Heart left ventricle (tissue), 16 donors: ENCODE data around the gene USP40. TPM values are rescaled to one million over a fixed set of nuclear protein-coding genes. Genes with fewer than 3 reads are reported as not detected.

Source experiments
- ATAC-seq, 4 donors: fragments of 200-7000 bp; cut with Tn5 transposase; one replicate each; pipeline ENCODE4 v1.9.1; 2020 to 2022; ENCODE audit warnings: moderate library complexity in 4 of 4, mild to moderate bottlenecking in 3 of 4, moderate number of reproducible peaks in 1 of 4
- DNase-seq, 5 donors: peaks; one replicate each; pipeline ENCODE4 v3.0.0-alpha.2; 2020
- H3K27ac ChIP-seq, 12 donors: fragments of 200-600 bp; sonication (generic) in 4 of 12; one replicate each; pipeline versions ENCODE4 v1.5.0 to v1.8.0; 2016 to 2022; ENCODE audit warnings: mild to moderate bottlenecking in 2 of 12
- H3K27me3 ChIP-seq, 9 donors: fragments of 200-600 bp; sonication (generic) in 2 of 9; one replicate each; pipeline versions ENCODE4 v1.5.1 to v1.8.0; 2016 to 2022; ENCODE audit warnings: mild to moderate bottlenecking in 3 of 9
- H3K36me3 ChIP-seq, 9 donors: fragments of 200-600 bp; sonication (generic) in 2 of 9; one replicate each; pipeline versions ENCODE4 v1.5.0 to v1.8.0; 2018 to 2022; ENCODE audit warnings: mild to moderate bottlenecking in 2 of 9
- H3K4me1 ChIP-seq, 12 donors: fragments of 200-600 bp; sonication (generic) in 4 of 12; one replicate each; pipeline versions ENCODE4 v1.5.0 to v1.8.0; 2016 to 2022; ENCODE audit warnings: mild to moderate bottlenecking in 3 of 12
- H3K4me3 ChIP-seq, 12 donors: fragments of 200-600 bp; sonication (generic) in 4 of 12; one replicate each; pipeline versions ENCODE4 v1.5.0 to v1.8.0; 2017 to 2022; ENCODE audit warnings: mild to moderate bottlenecking in 9 of 12, moderate library complexity in 4 of 12
- H3K9me3 ChIP-seq, 12 donors: fragments of 200-600 bp; sonication (generic) in 4 of 12; one replicate each; pipeline versions ENCODE4 v1.5.0 to v1.8.0; 2016 to 2022; ENCODE audit warnings: mild to moderate bottlenecking in 1 of 12
- POLR2A ChIP-seq, 2 donors: fragments of 450-650 bp; IDR thresholded peaks; one replicate each; pipeline ENCODE4 v1.6.1; 2017; ENCODE audit warnings: antibody characterized with exemption in 2 of 2, mild to moderate bottlenecking in 2 of 2, moderate library complexity in 2 of 2
- WGBS, 4 donors: extraction: QIAGEN DNeasy Blood & Tissue Kit in 2 of 4; methylation state at CpG; one replicate each; pipeline versions ENCODE4 v1.1.5 to v1.1.7; 2013 to 2018; 5-methylcytosine and 5-hydroxymethylcytosine counted together
- intact Hi-C, 10 donors: fragments of 100-400 bp; cut with DNase I; formaldehyde crosslinking; loops; one replicate each; pipeline versions ENCODE4 v1.11.1 to v1.14.2; 2022
- polyA plus RNA-seq, 2 donors: library from polyadenylated mRNA; stranded (reverse); fragments of 200-250 nt; gene quantifications; one replicate each; pipeline ENCODE4 v1.2.3, GENCODE V29; 2013
- total RNA-seq, 9 donors: library from RNA; depleted of rRNA in 2 of 9; stranded (reverse); fragments of >200 nt in 2 of 9; fragmentation: NEBNext Ultra II Directional in 3 of 9; extraction: Animal tissue kit (Norgen Biotek cat#: 25700) in 3 of 9; gene quantifications; one replicate each; pipeline versions ENCODE4 v1.1.0 to v1.2.4, GENCODE V29; 2016 to 2023
- TF ChIP-seq, protein P1 (sequence below), 12 donors: fragments of 200-600 bp; sonication (generic) in 4 of 12; IDR thresholded peaks; one replicate each; pipeline versions ENCODE4 v1.5.0 to v1.8.0; 2018 to 2022; ENCODE audit warnings: antibody characterized with exemption in 12 of 12, mild to moderate bottlenecking in 5 of 12
- donor health status: ischemic (EF 13 %, LVEDD 7.1; RV severe dilation, severe dysfunction).
- donor health status: healthy with polysubstance abuse.
- donor health status: DM: no; HTN: yes; CAD: no.
- donor health status: DM: no; HTN: no; CAD: no.
- donor health status: ischemic (EF 25% LVEDD 6.9; RV normal size, moderate dysfunction).
- donor health status: ischemic (EF 25% LVEDD 5.7; RV mildly dilated, moderate dysfunction).
- donor health status: healthy.
- donor health status: DM: yes; HTN: yes; CAD: no.
- donor health status: ischemic (EF 35%, LVEDD 5.7; RV mildly dilated, moderate dysfunction).
- donor health status: nonischemic (EF 11% LVEDD 7.7; RV severe dilation, severe dysfunction).
- donor health status: DM: yes; HTN: yes; CAD: no.
- donor health status: PGD.
- donor health status: ischemic (EF 29% LVEDD 5.4; RV normal size, mild dysfunction).
- donor health status: nonischemic (EF 23%, LVEDD 6.1; RV moderate dilation, normal function).

The USP40 gene
- total and polyA plus RNA-seq, 11 donors = 11.1 to 21.8 (median 18.2) TPM

GRCh38 chr2:233439191-233439590 lies 127.4 kb downstream of the USP40 start:
- Histone ChIP-seq H3K27ac (no peak overlapping the region), H3K27me3 (no peaks in the 10 kb centered on the region), H3K9me3 (no peaks in the 10 kb centered on the region), H3K4me3 (no peak overlapping the region), H3K4me1 (peaks cover 0 to 60% (median 17%) of the 10 kb centered on the region in 12 donors), H3K36me3 (peaks cover 0 to 88% (median 74%) of the 10 kb centered on the region in 9 donors)
- ATAC-seq = peak in 1 of 4 donors; percentile 32
- TF ChIP-seq, protein P1, sequence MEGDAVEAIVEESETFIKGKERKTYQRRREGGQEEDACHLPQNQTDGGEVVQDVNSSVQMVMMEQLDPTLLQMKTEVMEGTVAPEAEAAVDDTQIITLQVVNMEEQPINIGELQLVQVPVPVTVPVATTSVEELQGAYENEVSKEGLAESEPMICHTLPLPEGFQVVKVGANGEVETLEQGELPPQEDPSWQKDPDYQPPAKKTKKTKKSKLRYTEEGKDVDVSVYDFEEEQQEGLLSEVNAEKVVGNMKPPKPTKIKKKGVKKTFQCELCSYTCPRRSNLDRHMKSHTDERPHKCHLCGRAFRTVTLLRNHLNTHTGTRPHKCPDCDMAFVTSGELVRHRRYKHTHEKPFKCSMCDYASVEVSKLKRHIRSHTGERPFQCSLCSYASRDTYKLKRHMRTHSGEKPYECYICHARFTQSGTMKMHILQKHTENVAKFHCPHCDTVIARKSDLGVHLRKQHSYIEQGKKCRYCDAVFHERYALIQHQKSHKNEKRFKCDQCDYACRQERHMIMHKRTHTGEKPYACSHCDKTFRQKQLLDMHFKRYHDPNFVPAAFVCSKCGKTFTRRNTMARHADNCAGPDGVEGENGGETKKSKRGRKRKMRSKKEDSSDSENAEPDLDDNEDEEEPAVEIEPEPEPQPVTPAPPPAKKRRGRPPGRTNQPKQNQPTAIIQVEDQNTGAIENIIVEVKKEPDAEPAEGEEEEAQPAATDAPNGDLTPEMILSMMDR (IDR thresholded peaks at IDR 0.05) = no peak
- TF ChIP-seq POLR2A (IDR thresholded peaks at IDR 0.05) = no peak
- intact Hi-C loops = no loop called here
- 21 to 35% (median 30%) methylated on average over 9 of the region's 9 CpGs for WGBS, 4 donors
- peak in 4 of 5 donors; percentile 60 to 68 (median 65) for DNase-seq

- no peak for TF ChIP-seq POLR2A (IDR thresholded peaks at IDR 0.05)
- TF ChIP-seq, protein P1 (IDR thresholded peaks at IDR 0.05) = no peak
- Histone ChIP-seq H3K4me1 (peaks cover 0 to 58% (median 17%) of the 10 kb centered on the region in 12 donors), H3K27ac (no peak overlapping the region), H3K9me3 (no peaks in the 10 kb centered on the region), H3K27me3 (no peaks in the 10 kb centered on the region), H3K36me3 (peaks cover 0 to 83% (median 71%) of the 10 kb centered on the region in 9 donors), H3K4me3 (no peak overlapping the region)
- DNase-seq (no peak), ATAC-seq (no peak)
- WGBS, 4 donors = 84 to 92% (median 89%) methylated on average over 15 of the region's 15 CpGs
- intact Hi-C loops = no loop called here
Observed at GRCh38 chr2:233438573-233439147, 127.9 kb downstream of the USP40 start.

DNA sequence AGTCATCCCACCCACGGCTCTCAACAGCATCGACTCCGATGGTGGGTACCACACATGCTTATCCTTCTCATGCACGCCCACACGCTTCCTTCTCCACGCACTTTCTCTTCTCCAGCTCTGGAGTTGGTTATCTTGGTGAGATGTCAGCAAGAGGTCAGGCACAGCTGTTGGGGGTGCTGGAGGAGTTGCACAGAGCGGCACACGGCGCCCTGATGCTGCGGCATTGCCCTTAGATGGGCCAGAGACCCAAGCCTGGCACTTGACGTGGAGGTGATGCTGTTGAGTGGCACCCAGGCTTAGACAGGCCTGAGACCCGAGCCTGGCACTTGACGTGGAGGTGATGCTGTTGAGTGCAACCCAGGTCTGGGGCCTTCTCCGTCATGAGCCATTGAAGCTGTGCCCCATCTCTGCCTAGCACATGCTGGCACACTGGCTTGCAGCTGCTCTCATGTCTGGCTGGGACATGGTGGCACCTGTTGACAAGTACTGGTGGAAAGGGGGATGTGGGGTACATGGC lies 129.1 kb downstream of the USP40 start:
- TF ChIP-seq POLR2A (IDR thresholded peaks at IDR 0.05) = no peak
- TF ChIP-seq, protein P1 (IDR thresholded peaks at IDR 0.05) = no peak
- Histone ChIP-seq H3K36me3 (peaks cover 0 to 75% (median 63%) of the 10 kb centered on the region in 9 donors), H3K4me3 (no peak overlapping the region), H3K27ac (peak overlapping the region in 1 of 12 donors; percentile 38), H3K9me3 (no peaks in the 10 kb centered on the region), H3K4me1 (peaks cover 0 to 54% (median 17%) of the 10 kb centered on the region in 12 donors), H3K27me3 (no peaks in the 10 kb centered on the region)
- 72 to 85% (median 81%) methylated on average over 12 to 14 of the region's 14 CpGs for WGBS, 4 donors
- DNase-seq = no peak
- intact Hi-C loops = no loop called here
- no peak for ATAC-seq

- intact Hi-C loops = no loop called here
- DNase-seq (peak in 4 of 5 donors; percentile 51 to 78 (median 58)), ATAC-seq (peak; percentile 77 to 84 (median 80))
- peaks cover 0 to 69% (median 57%) of the 10 kb centered on the region in 9 donors for H3K36me3 ChIP-seq
- WGBS, 4 donors = 53 to 73% (median 68%) methylated on average over 13 to 17 of the region's 17 CpGs
- TF ChIP-seq, protein P1 (IDR thresholded peaks at IDR 0.05) = no peak
- no peak for TF ChIP-seq POLR2A (IDR thresholded peaks at IDR 0.05)
- no peak overlapping the region for H3K4me3 ChIP-seq
- no peaks in the 10 kb centered on the region for H3K27me3 ChIP-seq
- H3K9me3 ChIP-seq = no peaks in the 10 kb centered on the region
- H3K4me1 ChIP-seq = peaks cover 0 to 54% (median 17%) of the 10 kb centered on the region in 12 donors
- peak overlapping the region in 4 of 12 donors; percentile 26 to 43 (median 32) for H3K27ac ChIP-seq
Observed at GRCh38 chr2:233436691-233437438, 129.7 kb downstream of the USP40 start.
